ENCODE results near the gene TOLLIP.

The TOLLIP gene

GRCh38 chr11:1333860-1334259, 24.4 kb upstream of the TOLLIP start (continued):
- TF ChIP-seq POU6F1 (CRISPR knock-in tag; IDR thresholded peaks at IDR 0.05; ENCODE audit: borderline replicate concordance, low read depth), result no peak

- ATAC-seq, result no peak
- TF ChIP-seq RARB (CRISPR knock-in tag; IDR thresholded peaks at IDR 0.05) (no peak), CSRNP3 (CRISPR knock-in tag; IDR thresholded peaks at IDR 0.05) (no peak), TOX (CRISPR knock-in tag; IDR thresholded peaks at IDR 0.05; ENCODE audit: borderline replicate concordance) (no peak), OSR1 (CRISPR knock-in tag; IDR thresholded peaks at IDR 0.05) (no peak), ZNF565 (CRISPR knock-in tag; conservative IDR thresholded peaks at IDR 0.05; ENCODE audit: low read depth) (no peak), GLIS3 (CRISPR knock-in tag; IDR thresholded peaks at IDR 0.05) (no peak), TSHZ2 (CRISPR knock-in tag; IDR thresholded peaks at IDR 0.05) (no peak), ZNF70 (CRISPR knock-in tag; IDR thresholded peaks at IDR 0.05) (no peak)
Observed at GRCh38 chr11:1333091-1333772, 23.8 kb upstream of the TOLLIP start.

GRCh38 chr11:1330473-1330872, 21.0 kb upstream of the TOLLIP start:
- TF ChIP-seq TCF4 (CRISPR knock-in tag; IDR thresholded peaks at IDR 0.05; ENCODE audit: borderline replicate concordance) (no peak), ZFP30 (CRISPR knock-in tag; IDR thresholded peaks at IDR 0.05) (no peak), BACH2 (CRISPR knock-in tag; IDR thresholded peaks at IDR 0.05; ENCODE audit: borderline replicate concordance) (no peak), ISL1 (CRISPR knock-in tag; IDR thresholded peaks at IDR 0.05) (no peak), PPARA (CRISPR knock-in tag; IDR thresholded peaks at IDR 0.05; ENCODE audit: borderline replicate concordance) (no peak), ZC3H10 (CRISPR knock-in tag; IDR thresholded peaks at IDR 0.05) (no peak), TOX (CRISPR knock-in tag; IDR thresholded peaks at IDR 0.05; ENCODE audit: borderline replicate concordance) (no peak), POU6F1 (CRISPR knock-in tag; IDR thresholded peaks at IDR 0.05; ENCODE audit: borderline replicate concordance, low read depth) (no peak), RARB (CRISPR knock-in tag; IDR thresholded peaks at IDR 0.05) (no peak), GLIS3 (CRISPR knock-in tag; IDR thresholded peaks at IDR 0.05) (no peak), TSHZ2 (CRISPR knock-in tag; IDR thresholded peaks at IDR 0.05) (no peak), ESRRG (CRISPR knock-in tag; IDR thresholded peaks at IDR 0.05) (no peak), ZFP3 (CRISPR knock-in tag; IDR thresholded peaks at IDR 0.05) (no peak), PATZ1 (CRISPR knock-in tag; IDR thresholded peaks at IDR 0.05; ENCODE audit: borderline replicate concordance) (no peak), ZNF70 (CRISPR knock-in tag; IDR thresholded peaks at IDR 0.05) (no peak), ARNTL (CRISPR knock-in tag; IDR thresholded peaks at IDR 0.05; ENCODE audit: borderline replicate concordance, low read depth) (no peak), ZNF565 (CRISPR knock-in tag; conservative IDR thresholded peaks at IDR 0.05; ENCODE audit: low read depth) (no peak), SNAI2 (CRISPR knock-in tag; IDR thresholded peaks at IDR 0.05) (no peak)
- no peak for ATAC-seq
